Left ventricle myocardium inferior (tissue), 1 donor: ENCODE data around the gene ETV7. TPM values are rescaled to one million over a fixed set of nuclear protein-coding genes. Genes with fewer than 3 reads are reported as not detected.

Experiments
- DNase-seq: peaks from one replicate; pipeline ENCODE4 v3.0.0-alpha.2; 2020
- H3K27ac ChIP-seq: fragments of 200-600 bp; replicated peaks from 2 replicates; pipeline ENCODE4 v1.8.0; 2021
- H3K27me3 ChIP-seq: fragments of 200-600 bp; 2 replicates; pipeline ENCODE4 v1.8.0; 2021; ENCODE audit warnings: low read depth
- H3K36me3 ChIP-seq: fragments of 200-600 bp; 2 replicates; pipeline ENCODE4 v1.8.0; 2021
- H3K4me1 ChIP-seq: fragments of 200-600 bp; 2 replicates; pipeline ENCODE4 v1.8.0; 2021
- H3K4me3 ChIP-seq: fragments of 200-600 bp; 2 replicates; pipeline ENCODE4 v1.8.0; 2021; ENCODE audit warnings: mild to moderate bottlenecking, moderate library complexity
- H3K9me3 ChIP-seq: fragments of 200-600 bp; replicated peaks from 2 replicates; pipeline ENCODE4 v1.8.0; 2021
- intact Hi-C: fragments of 100-400 bp; cut with micrococcal nuclease; formaldehyde crosslinking; loops from one replicate; pipeline ENCODE4 v1.11.0; 2022
- total RNA-seq: library from RNA; stranded (reverse); fragmentation: NEBNext Ultra II Directional; extraction: Animal tissue kit (Norgen Biotek cat#: 25700); gene quantifications from one replicate; pipeline ENCODE4 v1.2.1, GENCODE V29; 2021
- TF ChIP-seq, protein P1 (sequence below): fragments of 200-600 bp; IDR thresholded peaks from 2 replicates; pipeline ENCODE4 v1.8.0; 2021; ENCODE audit warnings: antibody characterized with exemption, mild to moderate bottlenecking, borderline replicate concordance
- donor health status: DM: no; HTN: yes; CAD: no; lungs with severe emphysema.

The ETV7 gene
- total RNA-seq, 1 donor from 2014 or later = not detected

GRCh38 chr6:36378243-36378920 lies 9.1 kb downstream of the ETV7 start:
- H3K27me3 ChIP-seq = peaks cover 10% of the 10 kb centered on the region
- intact Hi-C loops = no loop called here
- H3K4me3 ChIP-seq = no peak overlapping the region
- no peaks in the 10 kb centered on the region for H3K4me1 ChIP-seq
- H3K36me3 ChIP-seq = no peaks in the 10 kb centered on the region
- H3K9me3 ChIP-seq = no peaks in the 10 kb centered on the region
- DNase-seq = no peak
- no peak overlapping the region for H3K27ac ChIP-seq
- TF ChIP-seq, protein P1, sequence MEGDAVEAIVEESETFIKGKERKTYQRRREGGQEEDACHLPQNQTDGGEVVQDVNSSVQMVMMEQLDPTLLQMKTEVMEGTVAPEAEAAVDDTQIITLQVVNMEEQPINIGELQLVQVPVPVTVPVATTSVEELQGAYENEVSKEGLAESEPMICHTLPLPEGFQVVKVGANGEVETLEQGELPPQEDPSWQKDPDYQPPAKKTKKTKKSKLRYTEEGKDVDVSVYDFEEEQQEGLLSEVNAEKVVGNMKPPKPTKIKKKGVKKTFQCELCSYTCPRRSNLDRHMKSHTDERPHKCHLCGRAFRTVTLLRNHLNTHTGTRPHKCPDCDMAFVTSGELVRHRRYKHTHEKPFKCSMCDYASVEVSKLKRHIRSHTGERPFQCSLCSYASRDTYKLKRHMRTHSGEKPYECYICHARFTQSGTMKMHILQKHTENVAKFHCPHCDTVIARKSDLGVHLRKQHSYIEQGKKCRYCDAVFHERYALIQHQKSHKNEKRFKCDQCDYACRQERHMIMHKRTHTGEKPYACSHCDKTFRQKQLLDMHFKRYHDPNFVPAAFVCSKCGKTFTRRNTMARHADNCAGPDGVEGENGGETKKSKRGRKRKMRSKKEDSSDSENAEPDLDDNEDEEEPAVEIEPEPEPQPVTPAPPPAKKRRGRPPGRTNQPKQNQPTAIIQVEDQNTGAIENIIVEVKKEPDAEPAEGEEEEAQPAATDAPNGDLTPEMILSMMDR = no peak

DNA sequence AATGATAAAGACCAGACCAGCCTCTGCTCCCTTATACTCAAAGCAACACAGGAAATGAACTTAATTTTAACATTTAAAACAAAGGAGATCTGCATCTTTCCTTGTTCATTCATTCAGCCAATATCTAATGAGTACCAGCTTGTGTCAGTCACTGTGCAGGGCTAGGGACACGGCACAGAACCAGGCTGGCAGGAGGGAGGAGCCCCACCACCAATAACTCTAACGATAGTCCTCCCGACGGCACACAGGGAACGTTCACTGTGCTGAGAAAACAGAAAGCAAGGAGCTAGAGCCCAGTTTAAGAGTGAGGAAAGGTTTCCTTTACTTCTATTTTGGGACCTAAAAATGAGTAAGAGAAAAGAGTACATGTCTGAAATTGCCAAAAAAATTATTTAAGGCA lies 9.9 kb downstream of the ETV7 start:
- TF ChIP-seq, protein P1 = no peak

DNA sequence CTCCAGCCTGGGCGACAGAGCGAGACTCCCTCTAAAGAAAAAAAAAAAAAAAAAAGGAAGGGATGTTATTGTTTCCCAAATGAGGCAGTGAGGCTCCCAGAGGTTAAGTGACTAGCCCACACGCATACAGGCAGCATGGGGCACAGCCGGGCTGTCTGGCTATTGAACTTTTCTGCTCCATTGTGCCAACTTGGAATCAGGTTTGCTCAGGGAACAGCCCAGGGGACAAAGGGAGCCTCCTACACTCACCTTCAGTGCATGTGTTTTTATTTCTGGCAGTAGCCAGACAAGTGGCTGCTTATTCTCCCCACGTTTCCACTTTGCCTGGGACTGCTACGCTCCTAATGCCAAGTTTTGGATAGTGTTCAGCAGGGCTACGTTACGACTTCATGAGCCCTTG lies 10.7 kb downstream of the ETV7 start:
- H3K4me1 ChIP-seq = no peaks in the 10 kb centered on the region
- H3K4me3 ChIP-seq = no peak overlapping the region
- H3K9me3 ChIP-seq = no peaks in the 10 kb centered on the region
- TF ChIP-seq, protein P1 = no peak
- H3K36me3 ChIP-seq = no peaks in the 10 kb centered on the region
- intact Hi-C loops = no loop called here
- DNase-seq = no peak
- peaks cover 23% of the 10 kb centered on the region for H3K27me3 ChIP-seq
- no peak overlapping the region for H3K27ac ChIP-seq

More for the DNA sequence above, 9.9 kb downstream of the ETV7 start:
- Histone ChIP-seq H3K4me3 (no peak overlapping the region), H3K9me3 (no peaks in the 10 kb centered on the region), H3K36me3 (no peaks in the 10 kb centered on the region), H3K27ac (no peak overlapping the region), H3K27me3 (peaks cover 17% of the 10 kb centered on the region), H3K4me1 (no peaks in the 10 kb centered on the region)
- intact Hi-C loops = no loop called here
- no peak for DNase-seq

DNA sequence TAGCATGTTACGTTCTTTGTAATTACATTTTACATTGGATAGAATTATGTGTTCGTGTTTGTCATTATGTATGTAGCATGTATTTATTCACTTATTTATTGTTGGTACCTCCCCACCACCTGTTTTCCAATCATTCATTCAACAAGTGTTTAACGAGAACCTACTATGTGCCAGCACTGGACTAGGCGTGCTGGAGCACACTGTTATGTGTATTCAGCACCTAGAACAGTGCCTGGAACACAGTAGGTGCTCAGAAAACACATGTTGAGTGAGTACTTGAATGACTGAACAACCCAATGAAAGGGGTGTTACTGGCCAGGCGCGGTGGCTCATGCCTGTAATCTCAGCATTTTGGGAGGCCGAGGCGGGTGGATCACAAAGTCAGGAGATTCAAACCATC lies 11.3 kb downstream of the ETV7 start:
- DNase-seq = no peak
- Histone ChIP-seq H3K4me3 (no peak overlapping the region), H3K36me3 (no peaks in the 10 kb centered on the region), H3K9me3 (no peaks in the 10 kb centered on the region), H3K4me1 (no peaks in the 10 kb centered on the region), H3K27me3 (peaks cover 27% of the 10 kb centered on the region), H3K27ac (no peak overlapping the region)
- TF ChIP-seq, protein P1 = no peak
- intact Hi-C loops = no loop called here

DNA sequence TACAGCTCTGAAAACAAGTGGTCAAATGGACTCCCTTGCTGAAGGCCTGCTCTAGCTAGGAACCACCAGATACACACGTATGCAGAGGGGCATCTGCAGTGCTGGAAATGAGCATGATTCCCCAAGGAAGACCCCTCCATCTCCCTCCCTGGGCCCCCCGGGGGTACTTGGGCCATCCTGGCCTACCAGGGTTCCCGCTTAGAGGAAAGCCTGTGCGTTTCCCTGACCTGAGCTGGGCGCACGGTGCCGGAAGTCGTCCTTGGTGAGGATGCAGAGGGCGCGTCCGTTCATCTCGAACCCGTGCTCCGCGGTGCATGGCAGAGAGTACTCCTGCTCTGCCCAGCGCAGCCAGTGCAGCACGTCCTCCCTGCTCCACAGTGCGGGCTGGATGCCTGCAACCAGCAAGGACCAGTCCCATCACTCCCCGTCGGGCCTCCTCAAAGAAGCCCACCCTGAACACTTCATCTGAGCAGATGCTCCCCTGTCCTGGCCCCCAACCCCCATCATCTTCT lies 11.8 kb downstream of the ETV7 start:
- Histone ChIP-seq H3K4me1 (no peaks in the 10 kb centered on the region), H3K36me3 (no peaks in the 10 kb centered on the region), H3K27ac (no peak overlapping the region), H3K27me3 (peaks cover 31% of the 10 kb centered on the region), H3K9me3 (no peaks in the 10 kb centered on the region), H3K4me3 (no peak overlapping the region)
- DNase-seq = no peak
- TF ChIP-seq, protein P1 = no peak
- intact Hi-C loops = no loop called here
